DND-41 (cell line): Measurements from ENCODE around the gene GFOD2.

Experiments
- CTCF ChIP-seq: IDR thresholded peaks from 2 replicates; pipeline ENCODE4 v1.5.1; 2012; ENCODE audit warnings: borderline replicate concordance, low read length, moderate library complexity, mild to moderate bottlenecking; ENCODE audit not compliant: poor library complexity, severe bottlenecking; ENCODE audit errors: extremely low read depth
- EZH2 ChIP-seq: IDR thresholded peaks from 3 replicates; pipeline ENCODE4 v1.6.1; 2012; ENCODE audit warnings: borderline replicate concordance, low read depth, mild to moderate bottlenecking, moderate library complexity, low read length, inconsistent platforms; ENCODE audit not compliant: severe bottlenecking

- TF ChIP-seq CTCF, result no peak
- TF ChIP-seq EZH2, result no peak
Measured at GRCh38 chr16:67637625-67638024, 81.5 kb downstream of the GFOD2 start.
